RPMI7951 (cell line): Measurements from ENCODE around the gene OLFM3. TPM values are rescaled to one million over a fixed set of nuclear protein-coding genes. Genes with fewer than 3 reads are reported as not detected.

Source experiments
- DNase-seq: peaks from one replicate; pipeline ENCODE4 v3.0.0-alpha.2; 2012; ENCODE audit warnings: low read depth
- total RNA-seq: library from RNA; depleted of rRNA; stranded (reverse); fragments of >200 nt; shearing (Covaris generic); gene quantifications from 2 replicates; pipeline ENCODE4 v1.2.3, GENCODE V29; 2014

Gene OLFM3
- total RNA-seq, 1 experiment from 2014 or later, result not detected

GRCh38 chr1:101945884-101946283 lies 50.8 kb downstream of the OLFM3 start:
- no peak for DNase-seq

DNA sequence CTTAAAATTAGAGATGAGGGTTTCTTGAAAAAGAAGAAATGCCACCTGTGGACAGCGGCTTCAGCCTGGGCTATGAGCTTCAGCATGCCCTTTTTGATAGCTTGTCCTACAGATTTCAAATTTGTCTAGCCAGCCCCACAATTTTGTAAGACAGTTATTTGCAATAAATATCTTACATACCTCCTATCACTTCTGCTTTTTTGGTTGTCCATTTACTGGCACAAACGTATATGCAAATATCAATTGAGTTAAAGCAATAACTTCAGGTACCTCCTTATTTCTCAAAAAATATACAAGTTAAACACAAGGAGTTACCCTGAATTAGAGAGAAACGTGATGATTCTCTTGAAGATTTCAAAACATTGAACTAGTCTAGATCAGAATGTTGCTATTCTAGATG lies 53.5 kb downstream of the OLFM3 start:
- no peak for DNase-seq

GRCh38 chr1:101942516-101943193 lies 54.1 kb downstream of the OLFM3 start:
- DNase-seq, result no peak

DNA sequence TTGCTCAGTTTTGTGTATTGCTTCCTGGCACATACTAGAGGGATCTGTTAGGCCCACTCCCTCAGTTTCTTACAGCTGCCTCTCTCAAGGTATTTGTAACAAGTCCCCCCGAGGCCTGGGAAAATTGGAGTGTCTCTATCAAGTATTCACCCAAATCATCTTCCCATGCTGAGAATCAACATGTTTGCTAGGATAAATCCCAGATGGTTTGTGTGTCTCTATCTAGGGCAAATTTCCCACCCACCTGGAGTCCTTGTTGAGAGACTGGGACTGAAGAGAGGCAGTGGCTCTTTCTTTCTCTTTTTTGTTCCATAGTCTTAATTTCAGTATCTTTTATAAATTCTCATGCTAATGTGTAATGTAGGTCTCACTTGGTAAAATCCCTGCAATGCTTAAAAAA lies 58.0 kb downstream of the OLFM3 start:
- DNase-seq, result no peak

GRCh38 chr1:101929343-101929742 lies 67.4 kb downstream of the OLFM3 start:
- DNase-seq, result no peak

GRCh38 chr1:101928829-101929228 lies 67.9 kb downstream of the OLFM3 start:
- DNase-seq, result no peak

DNA sequence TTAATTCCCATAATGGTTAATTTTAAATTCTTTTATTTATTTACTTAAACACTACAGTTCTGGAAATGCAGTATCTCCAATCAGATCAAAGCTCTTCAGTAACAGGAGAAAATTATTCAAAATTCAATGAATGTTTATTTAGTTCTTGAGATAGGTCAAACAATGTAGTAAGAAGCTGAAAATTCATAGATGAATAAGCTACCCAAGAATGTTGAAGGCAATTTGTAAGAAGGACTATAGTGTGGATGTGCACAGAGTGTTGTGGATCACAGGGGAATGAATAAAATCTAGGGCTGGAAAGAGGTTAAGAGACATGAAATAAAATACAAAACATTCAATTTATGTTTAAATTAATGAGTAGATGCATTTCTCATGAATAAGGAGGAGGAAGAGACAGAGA lies 72.0 kb downstream of the OLFM3 start:
- DNase-seq, result no peak

- no peak for DNase-seq
These were observed 76.1 kb downstream of the OLFM3 start for GRCh38 chr1:101920577-101920976.

- DNase-seq, result no peak
These were observed 78.4 kb downstream of the OLFM3 start for GRCh38 chr1:101918277-101918676.

- no peak for DNase-seq
These were observed 81.1 kb downstream of the OLFM3 start for GRCh38 chr1:101915597-101915996.

DNA sequence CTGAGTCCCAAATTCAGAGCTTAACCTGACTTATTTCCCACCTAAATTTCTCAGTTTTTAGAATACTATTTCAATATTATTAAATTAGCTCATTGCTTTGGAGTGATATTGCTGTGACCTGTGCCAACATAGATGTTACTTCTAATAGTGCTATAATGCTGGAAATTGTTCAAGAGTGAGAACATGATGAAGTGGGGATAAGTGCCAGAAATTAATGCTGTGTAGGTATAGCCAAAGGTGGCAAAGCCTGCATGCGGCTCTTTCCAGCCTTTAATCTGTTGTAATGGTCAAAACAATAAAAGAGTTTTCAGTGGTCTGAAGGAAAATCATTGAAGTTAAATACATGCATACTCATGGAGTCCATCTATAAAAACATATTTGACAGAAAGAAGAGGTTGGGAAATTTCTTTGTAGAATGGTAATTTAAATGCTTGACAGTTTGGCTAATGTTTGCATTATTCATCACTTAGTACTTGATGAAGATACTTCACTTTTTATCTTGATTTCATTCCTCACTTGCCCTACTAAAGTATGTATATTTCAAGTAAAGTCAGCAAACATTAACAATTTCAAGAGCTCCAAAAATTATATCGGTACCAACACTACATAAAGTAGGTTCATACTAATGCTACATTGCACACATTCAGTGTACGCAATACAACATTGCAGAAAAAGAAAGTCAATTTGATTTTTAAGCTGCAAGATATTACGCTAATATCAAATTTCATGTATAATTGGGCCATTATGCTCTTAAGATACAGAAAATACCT lies 82.1 kb downstream of the OLFM3 start:
- DNase-seq, result no peak

GRCh38 chr1:101911894-101912293 lies 84.8 kb downstream of the OLFM3 start:
- no peak for DNase-seq

DNA sequence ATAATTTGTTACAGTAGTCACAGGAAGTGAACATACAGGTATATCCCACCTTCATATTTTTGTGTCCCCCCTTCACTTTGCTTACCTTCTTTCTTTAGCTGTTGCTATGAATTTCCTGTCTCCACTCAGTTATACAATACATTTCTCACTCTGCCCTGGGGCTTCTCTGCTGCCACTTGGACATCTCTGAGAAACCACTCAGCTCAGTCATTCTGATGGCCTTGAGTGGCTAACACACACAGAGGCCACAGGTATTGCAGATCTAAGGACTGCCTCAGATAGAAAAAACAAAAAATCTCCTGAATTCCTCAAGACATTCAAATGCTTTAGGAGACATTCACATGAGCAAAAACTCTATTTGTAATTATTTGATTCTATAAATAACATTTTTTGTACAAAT lies 87.7 kb downstream of the OLFM3 start:
- DNase-seq, result no peak

DNA sequence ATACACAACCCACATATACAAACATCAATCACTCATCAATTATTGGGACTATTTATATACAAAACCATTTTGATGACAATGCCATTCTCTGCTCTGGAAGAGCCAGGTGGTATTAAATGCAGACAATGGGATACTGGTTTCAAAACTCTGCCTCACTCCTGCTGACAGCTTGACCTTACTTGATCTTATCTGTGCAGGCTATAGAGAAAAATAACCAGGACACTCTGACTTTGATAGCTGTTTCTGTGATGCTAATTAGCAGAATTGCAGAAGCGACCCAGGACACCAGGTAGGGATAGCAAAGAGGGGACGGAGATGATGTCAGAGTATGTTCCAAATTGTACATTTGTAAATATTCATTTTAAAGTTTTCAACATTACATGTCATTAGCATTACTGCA lies 89.5 kb downstream of the OLFM3 start:
- DNase-seq, result no peak

DNA sequence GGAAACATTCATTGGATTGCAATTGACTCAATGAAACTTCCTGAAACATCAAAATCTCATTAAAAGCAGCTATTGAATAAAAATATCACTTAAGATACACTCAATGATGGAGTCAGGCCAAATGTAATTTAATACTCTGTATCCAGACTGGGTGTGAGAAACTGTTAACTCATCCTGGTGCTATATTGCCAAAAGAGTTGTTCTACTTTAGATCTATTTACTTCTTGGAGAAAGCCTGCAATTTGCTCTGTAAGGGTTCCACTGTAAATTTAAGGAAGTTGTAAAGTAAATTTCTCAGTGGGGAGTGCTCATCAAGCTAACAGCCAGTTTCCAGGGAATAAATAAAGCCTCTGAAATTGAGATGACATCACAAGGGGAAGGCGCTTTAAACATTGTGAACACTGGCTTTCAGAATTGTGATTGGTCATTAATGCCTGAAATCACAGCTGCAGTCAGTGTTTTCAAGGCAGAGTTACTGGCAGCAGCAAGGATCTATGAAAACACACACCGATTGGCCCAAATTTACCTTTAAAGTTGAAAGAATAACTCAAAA lies 91.4 kb downstream of the OLFM3 start:
- DNase-seq, result no peak

- DNase-seq, result no peak
These were observed 94.5 kb downstream of the OLFM3 start for GRCh38 chr1:101902199-101902598.

GRCh38 chr1:101898137-101898536 lies 98.6 kb downstream of the OLFM3 start:
- DNase-seq, result no peak

DNA sequence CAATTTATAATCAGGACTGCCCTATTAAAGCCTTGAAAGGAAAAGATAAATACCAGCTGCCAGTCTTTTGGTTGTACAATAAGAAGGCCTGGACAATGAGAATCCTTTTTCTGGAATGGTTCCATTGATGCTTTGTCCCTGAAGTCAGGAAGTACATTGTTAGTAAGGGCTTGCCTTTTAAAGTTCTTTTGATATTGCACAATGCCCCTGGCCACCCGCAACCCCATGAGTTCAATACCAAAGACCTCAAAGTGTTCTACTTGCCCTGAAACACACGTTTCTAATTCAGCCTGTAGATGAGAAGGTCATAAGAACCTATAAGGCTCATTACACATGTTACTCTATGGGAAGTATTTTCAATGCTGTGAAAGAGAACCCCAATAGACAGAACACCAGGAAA lies 112.1 kb downstream of the OLFM3 start:
- DNase-seq, result no peak

DNA sequence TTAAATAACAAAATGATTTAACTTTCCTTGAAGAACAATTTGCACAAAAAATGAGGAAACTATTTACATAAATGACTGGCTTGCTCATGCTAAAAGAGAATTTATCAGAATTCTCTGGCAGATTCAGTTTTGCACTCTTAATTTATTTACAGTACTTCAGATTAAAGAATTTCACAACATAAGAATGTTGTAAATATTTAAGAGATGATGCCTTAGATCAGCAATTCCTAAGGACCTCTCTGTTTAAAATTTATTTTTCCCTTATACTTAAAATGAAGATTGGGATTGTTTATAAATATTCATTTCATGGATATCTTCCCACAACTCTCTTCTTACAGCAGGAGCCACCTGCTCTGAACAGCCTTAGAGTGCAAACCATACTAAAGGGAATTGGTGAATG lies 120.8 kb downstream of the OLFM3 start:
- DNase-seq, result no peak

DNA sequence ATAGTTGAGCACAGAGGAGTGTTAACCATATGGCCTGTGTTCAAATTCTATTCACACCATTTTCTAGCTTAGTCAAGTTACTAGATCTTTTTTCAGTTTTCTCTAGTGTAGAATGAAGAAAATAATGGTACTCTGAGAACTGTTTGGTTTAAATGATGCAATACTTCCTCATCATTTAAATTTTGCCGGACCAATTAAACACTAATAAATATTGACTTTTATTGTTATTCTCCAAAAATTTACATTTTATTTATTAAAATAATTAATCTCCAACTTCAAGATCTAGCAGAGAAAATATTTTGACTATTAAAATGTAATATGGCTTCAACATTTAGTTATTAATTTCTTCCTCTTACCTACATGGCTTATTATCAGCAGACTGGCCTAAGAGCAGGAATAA lies 123.1 kb downstream of the OLFM3 start:
- no peak for DNase-seq

DNA sequence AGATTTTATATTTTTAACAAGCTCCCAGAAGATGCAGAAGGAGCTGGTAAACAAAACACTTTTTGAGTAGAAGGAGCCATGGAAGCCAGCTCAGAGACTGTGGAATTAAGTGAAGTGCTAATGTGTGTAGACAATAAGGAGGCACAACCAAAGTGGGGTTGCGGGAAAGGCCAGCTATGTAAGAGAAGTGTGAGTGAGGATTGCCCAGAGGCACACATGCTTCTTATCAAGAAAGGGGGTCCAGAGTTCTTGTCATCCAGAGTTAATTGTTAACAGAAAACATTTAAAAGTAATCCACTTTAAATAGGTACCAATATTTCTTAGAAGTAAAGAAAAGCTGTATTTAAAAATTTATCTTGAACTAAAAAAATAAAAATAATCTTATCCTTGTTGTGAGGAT lies 136.8 kb downstream of the OLFM3 start:
- DNase-seq, result no peak

- DNase-seq, result no peak
These were observed 142.5 kb downstream of the OLFM3 start for GRCh38 chr1:101854271-101854670.

DNA sequence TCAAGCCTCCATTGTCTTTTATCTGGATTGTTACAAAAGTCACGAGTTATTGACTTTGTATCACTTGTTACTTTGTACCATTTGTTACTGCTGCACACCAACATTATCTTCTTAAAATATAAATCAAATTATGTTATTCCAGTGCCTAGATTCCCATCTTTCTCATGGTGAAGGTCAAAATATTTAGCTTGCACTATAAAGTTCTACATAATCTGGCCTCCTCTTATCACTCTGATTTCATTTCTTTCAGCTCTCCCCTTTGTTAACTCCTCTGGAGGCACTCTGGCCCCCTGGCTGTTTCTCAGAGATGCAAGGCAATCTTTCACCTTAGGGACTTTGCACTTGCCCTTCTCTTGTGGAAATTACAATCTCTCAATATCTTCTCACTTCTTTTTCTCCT lies 143.8 kb downstream of the OLFM3 start:
- DNase-seq, result no peak
